Measurements from ENCODE around the gene KASH5. TPM values are rescaled to one million over a fixed set of nuclear protein-coding genes. Genes with fewer than 3 reads are reported as not detected.

KASH5 gene
- total RNA-seq, 1 donor from 2014 or later = not detected

DNA sequence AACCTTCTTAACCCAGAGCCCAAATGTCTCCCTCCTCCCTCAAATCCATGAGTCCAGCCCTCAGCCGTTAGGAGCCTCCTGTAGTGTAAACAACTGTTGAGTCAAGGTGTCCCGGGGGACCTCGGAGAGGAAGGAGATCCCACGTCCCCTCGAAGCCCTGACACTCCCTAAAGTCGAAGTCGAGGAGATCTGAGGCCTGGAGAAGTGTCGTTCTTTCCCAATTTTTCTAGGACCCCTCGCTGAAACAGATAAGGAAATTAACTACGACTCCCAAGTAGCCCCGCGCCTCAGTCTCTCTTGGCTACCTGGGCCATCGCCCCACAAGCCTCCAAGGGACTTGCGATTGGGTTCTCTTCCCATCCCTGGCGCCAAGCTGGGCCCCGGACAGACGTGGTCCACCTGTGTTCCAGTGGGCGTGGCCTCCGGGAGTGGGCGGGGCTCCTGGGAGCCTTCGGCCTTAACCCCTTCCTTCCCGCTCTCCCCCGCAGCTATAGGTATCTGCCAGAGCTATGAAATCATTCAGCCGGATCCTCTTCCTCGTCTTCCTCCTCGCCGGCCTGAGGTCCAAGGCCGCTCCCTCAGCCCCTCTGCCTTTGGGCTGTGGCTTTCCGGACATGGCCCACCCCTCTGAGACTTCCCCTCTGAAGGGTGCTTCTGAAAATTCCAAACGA lies 38.0 kb downstream of the KASH5 start:
- Histone ChIP-seq H3K9me3 (ENCODE audit: control insufficient read depth in 3 of 3, low read length in 3 of 3) (no peaks in the 10 kb centered on the region), H3K9ac (ENCODE audit: low read depth in 1 of 3, low read length in 3 of 3) (no peak overlapping the region), H3K27ac (ENCODE audit: low read depth, low read length) (no peak overlapping the region), H3K27me3 (ENCODE audit: control insufficient read depth in 3 of 3, insufficient read depth in 3 of 3, low read length in 3 of 3) (peaks cover 78 to 91% (median 89%) of the 10 kb centered on the region in 3 donors), H3K36me3 (ENCODE audit: control insufficient read depth in 3 of 3, insufficient read depth in 3 of 3, low read length in 3 of 3) (no peaks in the 10 kb centered on the region), H3K4me3 (ENCODE audit: low read length in 3 of 3) (no peak overlapping the region), H3K4me1 (ENCODE audit: control insufficient read depth in 3 of 3, insufficient read depth in 3 of 3, low read length in 3 of 3) (peaks cover 18 to 21% (median 19%) of the 10 kb centered on the region in 3 donors)

GRCh38 chr19:49427339-49427738 lies 39.3 kb downstream of the KASH5 start:
- Histone ChIP-seq H3K36me3 (ENCODE audit: control insufficient read depth in 3 of 3, insufficient read depth in 3 of 3, low read length in 3 of 3) (no peaks in the 10 kb centered on the region), H3K27me3 (ENCODE audit: control insufficient read depth in 3 of 3, insufficient read depth in 3 of 3, low read length in 3 of 3) (peaks cover 81 to 92% (median 92%) of the 10 kb centered on the region in 3 donors), H3K27ac (ENCODE audit: low read depth, low read length) (no peak overlapping the region), H3K4me3 (ENCODE audit: low read length in 3 of 3) (no peak overlapping the region), H3K4me1 (ENCODE audit: control insufficient read depth in 3 of 3, insufficient read depth in 3 of 3, low read length in 3 of 3) (peaks cover 10 to 17% (median 16%) of the 10 kb centered on the region in 3 donors), H3K9me3 (ENCODE audit: control insufficient read depth in 3 of 3, low read length in 3 of 3) (no peaks in the 10 kb centered on the region), H3K9ac (ENCODE audit: low read depth in 1 of 3, low read length in 3 of 3) (no peak overlapping the region)

GRCh38 chr19:49427855-49428546 lies 40.0 kb downstream of the KASH5 start:
- Histone ChIP-seq H3K4me3 (ENCODE audit: low read length in 3 of 3) (peak overlapping the region in 1 of 3 donors; percentile 29), H3K27ac (ENCODE audit: low read depth, low read length) (no peak overlapping the region), H3K36me3 (ENCODE audit: control insufficient read depth in 3 of 3, insufficient read depth in 3 of 3, low read length in 3 of 3) (no peaks in the 10 kb centered on the region), H3K9me3 (ENCODE audit: control insufficient read depth in 3 of 3, low read length in 3 of 3) (no peaks in the 10 kb centered on the region), H3K9ac (ENCODE audit: low read depth in 1 of 3, low read length in 3 of 3) (no peak overlapping the region), H3K4me1 (ENCODE audit: control insufficient read depth in 3 of 3, insufficient read depth in 3 of 3, low read length in 3 of 3) (peaks cover 3 to 11% (median 9%) of the 10 kb centered on the region in 3 donors), H3K27me3 (ENCODE audit: control insufficient read depth in 3 of 3, insufficient read depth in 3 of 3, low read length in 3 of 3) (peaks cover 81 to 92% (median 92%) of the 10 kb centered on the region in 3 donors)

- Histone ChIP-seq H3K27ac (ENCODE audit: low read depth, low read length) (no peak overlapping the region), H3K4me1 (ENCODE audit: control insufficient read depth in 3 of 3, insufficient read depth in 3 of 3, low read length in 3 of 3) (peaks cover 0 to 6% (median 2%) of the 10 kb centered on the region in 3 donors), H3K36me3 (ENCODE audit: control insufficient read depth in 3 of 3, insufficient read depth in 3 of 3, low read length in 3 of 3) (peaks cover 0 to 2% (median 0%) of the 10 kb centered on the region in 3 donors), H3K9ac (ENCODE audit: low read depth in 1 of 3, low read length in 3 of 3) (no peak overlapping the region), H3K27me3 (ENCODE audit: control insufficient read depth in 3 of 3, insufficient read depth in 3 of 3, low read length in 3 of 3) (peaks cover 81 to 92% (median 92%) of the 10 kb centered on the region in 3 donors), H3K4me3 (ENCODE audit: low read length in 3 of 3) (no peak overlapping the region), H3K9me3 (ENCODE audit: control insufficient read depth in 3 of 3, low read length in 3 of 3) (no peaks in the 10 kb centered on the region)
These were observed 40.8 kb downstream of the KASH5 start for GRCh38 chr19:49428547-49429451.

DNA sequence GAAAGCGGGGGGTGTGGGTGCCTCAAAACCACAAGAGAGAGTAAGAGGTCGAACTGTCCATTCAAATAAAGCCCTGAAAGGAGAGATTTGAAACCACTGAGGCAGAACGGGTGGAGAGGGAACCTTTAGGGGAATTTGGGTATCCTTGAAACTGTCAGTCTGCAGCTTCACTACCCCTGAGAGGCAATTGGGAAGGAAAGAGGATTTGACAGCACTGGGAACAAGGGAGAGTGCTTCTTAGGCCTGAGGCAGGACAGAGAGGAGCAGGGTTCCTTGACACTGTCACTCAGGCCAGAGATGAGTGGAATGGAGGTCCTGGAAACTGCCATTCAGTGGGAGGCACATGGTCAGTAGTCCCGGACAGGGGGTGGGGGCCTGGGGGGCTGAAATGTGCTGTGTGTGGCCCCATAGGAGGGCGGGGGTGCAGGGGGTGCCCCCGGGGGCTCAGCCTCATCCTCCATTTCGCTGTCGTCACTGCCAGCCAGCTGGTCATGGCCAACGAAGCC lies 42.2 kb downstream of the KASH5 start:
- no peaks in the 10 kb centered on the region for H3K9me3 ChIP-seq (ENCODE audit: control insufficient read depth in 3 of 3, low read length in 3 of 3)
- H3K4me3 ChIP-seq (ENCODE audit: low read length in 3 of 3) = no peak overlapping the region
- peaks cover 0 to 2% (median 0%) of the 10 kb centered on the region in 3 donors for H3K36me3 ChIP-seq (ENCODE audit: control insufficient read depth in 3 of 3, insufficient read depth in 3 of 3, low read length in 3 of 3)
- H3K27ac ChIP-seq (ENCODE audit: low read depth, low read length) = no peak overlapping the region
- H3K27me3 ChIP-seq (ENCODE audit: control insufficient read depth in 3 of 3, insufficient read depth in 3 of 3, low read length in 3 of 3) = peaks cover 82 to 93% (median 92%) of the 10 kb centered on the region in 3 donors
- peaks cover 0 to 4% (median 0%) of the 10 kb centered on the region in 3 donors for H3K4me1 ChIP-seq (ENCODE audit: control insufficient read depth in 3 of 3, insufficient read depth in 3 of 3, low read length in 3 of 3)
- H3K9ac ChIP-seq (ENCODE audit: low read depth in 1 of 3, low read length in 3 of 3) = no peak overlapping the region

GRCh38 chr19:49430678-49431329 lies 42.8 kb downstream of the KASH5 start:
- H3K4me1 ChIP-seq (ENCODE audit: control insufficient read depth in 3 of 3, insufficient read depth in 3 of 3, low read length in 3 of 3) = peaks cover 0 to 4% (median 0%) of the 10 kb centered on the region in 3 donors
- H3K27me3 ChIP-seq (ENCODE audit: control insufficient read depth in 3 of 3, insufficient read depth in 3 of 3, low read length in 3 of 3) = peaks cover 82 to 93% (median 90%) of the 10 kb centered on the region in 3 donors

GRCh38 chr19:49431330-49431749 lies 43.3 kb downstream of the KASH5 start:
- H3K27ac ChIP-seq (ENCODE audit: low read depth, low read length) = no peak overlapping the region
- no peak overlapping the region for H3K9ac ChIP-seq (ENCODE audit: low read depth in 1 of 3, low read length in 3 of 3)
- H3K36me3 ChIP-seq (ENCODE audit: control insufficient read depth in 3 of 3, insufficient read depth in 3 of 3, low read length in 3 of 3) = peaks cover 0 to 2% (median 0%) of the 10 kb centered on the region in 3 donors
- no peaks in the 10 kb centered on the region for H3K9me3 ChIP-seq (ENCODE audit: control insufficient read depth in 3 of 3, low read length in 3 of 3)
- no peak overlapping the region for H3K4me3 ChIP-seq (ENCODE audit: low read length in 3 of 3)
- H3K27me3 ChIP-seq (ENCODE audit: control insufficient read depth in 3 of 3, insufficient read depth in 3 of 3, low read length in 3 of 3) = peaks cover 82 to 93% (median 90%) of the 10 kb centered on the region in 3 donors
- H3K4me1 ChIP-seq (ENCODE audit: control insufficient read depth in 3 of 3, insufficient read depth in 3 of 3, low read length in 3 of 3) = peaks cover 0 to 4% (median 2%) of the 10 kb centered on the region in 3 donors

More at GRCh38 chr19:49430678-49431329, 42.8 kb downstream of the KASH5 start:
- peaks cover 0 to 2% (median 0%) of the 10 kb centered on the region in 3 donors for H3K36me3 ChIP-seq (ENCODE audit: control insufficient read depth in 3 of 3, insufficient read depth in 3 of 3, low read length in 3 of 3)
- no peak overlapping the region for H3K4me3 ChIP-seq (ENCODE audit: low read length in 3 of 3)
- H3K9ac ChIP-seq (ENCODE audit: low read depth in 1 of 3, low read length in 3 of 3) = no peak overlapping the region
- no peaks in the 10 kb centered on the region for H3K9me3 ChIP-seq (ENCODE audit: control insufficient read depth in 3 of 3, low read length in 3 of 3)
- no peak overlapping the region for H3K27ac ChIP-seq (ENCODE audit: low read depth, low read length)

DNA sequence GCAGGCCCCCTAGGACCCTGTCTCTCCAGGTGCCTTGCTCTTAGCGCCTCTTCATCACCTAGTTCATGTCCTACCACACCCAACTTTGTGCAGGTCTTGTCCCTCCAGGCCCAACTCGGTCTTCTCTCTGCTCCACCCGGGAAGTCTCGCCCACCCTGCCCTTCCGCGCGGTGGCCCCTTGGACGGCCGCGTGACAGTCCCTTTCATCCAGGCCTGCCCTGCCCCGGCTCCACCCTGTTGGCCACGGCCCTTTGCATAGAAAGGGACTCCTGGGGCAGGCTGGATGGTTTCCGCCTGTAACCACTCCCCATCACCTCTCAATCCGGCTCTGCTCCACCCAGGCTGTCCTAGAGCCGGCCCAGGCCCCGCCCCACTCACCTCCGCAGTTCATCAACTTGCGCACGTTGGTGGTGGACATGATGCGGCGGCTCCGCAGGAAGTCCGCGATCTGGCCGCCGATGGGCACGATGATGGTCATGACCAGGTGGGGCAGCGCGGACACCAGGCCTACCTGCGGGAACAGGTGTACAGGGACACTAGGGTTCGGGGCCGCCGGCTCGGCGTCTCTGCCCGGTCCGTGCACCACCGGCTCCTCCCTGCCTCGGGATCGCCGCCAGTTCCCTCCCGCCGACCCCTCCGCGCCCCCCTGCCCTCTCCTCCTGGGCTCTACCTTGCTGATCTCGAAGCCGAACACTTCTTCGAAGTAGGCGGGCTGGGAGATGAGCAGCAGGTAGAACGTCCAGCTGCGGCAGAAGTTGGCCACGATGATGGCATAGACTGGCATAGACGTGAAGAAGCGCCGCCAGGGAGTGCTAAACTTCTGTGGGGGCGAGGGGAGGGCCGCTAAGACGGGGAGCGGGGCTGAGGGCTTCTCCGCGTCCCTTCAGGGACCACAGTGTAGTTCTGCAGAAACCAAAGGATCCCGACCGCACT lies 44.4 kb downstream of the KASH5 start:
- H3K27ac ChIP-seq (ENCODE audit: low read depth, low read length) = no peak overlapping the region
- H3K4me3 ChIP-seq (ENCODE audit: low read length in 3 of 3) = no peak overlapping the region
- H3K9ac ChIP-seq (ENCODE audit: low read depth in 1 of 3, low read length in 3 of 3) = no peak overlapping the region
- H3K9me3 ChIP-seq (ENCODE audit: control insufficient read depth in 3 of 3, low read length in 3 of 3) = no peaks in the 10 kb centered on the region
- H3K4me1 ChIP-seq (ENCODE audit: control insufficient read depth in 3 of 3, insufficient read depth in 3 of 3, low read length in 3 of 3) = peaks cover 0 to 4% (median 4%) of the 10 kb centered on the region in 3 donors
- peaks cover 80 to 92% (median 88%) of the 10 kb centered on the region in 3 donors for H3K27me3 ChIP-seq (ENCODE audit: control insufficient read depth in 3 of 3, insufficient read depth in 3 of 3, low read length in 3 of 3)
- peaks cover 0 to 2% (median 0%) of the 10 kb centered on the region in 3 donors for H3K36me3 ChIP-seq (ENCODE audit: control insufficient read depth in 3 of 3, insufficient read depth in 3 of 3, low read length in 3 of 3)
